GM18861 (cell line): Measurements from ENCODE around the gene PDF.
A peak's percentile ranks its signal among the peaks of the same experiment; 100 is the strongest.
"Not testable (repeated sequence)": the region's sequence is repeated elsewhere in the genome, so short reads cannot be mapped to it uniquely, and the experiment has no call there.

Experiments
- ATAC-seq: cut with Tn5 transposase; IDR thresholded peaks from one replicate; pipeline ENCODE4 v1.9.1; 2021; ENCODE audit not compliant: unreplicated experiment

Gene PDF

GRCh38 chr16:69330286-69331109, at the start of gene PDF:
Gene PDF (minus strand): TSS chr16:69330588. CDS start chr16:69330570, 18 bp downstream.
- ATAC-seq = peak; percentile 85

- ATAC-seq = no peak
These were observed 48.4 kb upstream of the PDF start for GRCh38 chr16:69378760-69379159.

GRCh38 chr16:69378036-69378435, 47.6 kb upstream of the PDF start:
- no peak for ATAC-seq

- ATAC-seq = no peak
These were observed 46.1 kb upstream of the PDF start for GRCh38 chr16:69376393-69377059.

- no peak for ATAC-seq
These were observed 42.6 kb upstream of the PDF start for GRCh38 chr16:69373019-69373418.

- ATAC-seq = no peak
These were observed 41.2 kb upstream of the PDF start for GRCh38 chr16:69371564-69371963.

GRCh38 chr16:69368866-69369265, 38.5 kb upstream of the PDF start:
- no peak for ATAC-seq

GRCh38 chr16:69367980-69368379, 37.6 kb upstream of the PDF start:
- ATAC-seq = no peak

- ATAC-seq = no peak
These were observed 36.0 kb upstream of the PDF start for GRCh38 chr16:69366431-69366830.

GRCh38 chr16:69365901-69366300, 35.5 kb upstream of the PDF start:
- ATAC-seq = no peak

GRCh38 chr16:69364088-69364487, 33.7 kb upstream of the PDF start:
- no peak for ATAC-seq

- no peak for ATAC-seq
These were observed 32.9 kb upstream of the PDF start for GRCh38 chr16:69363281-69363717.

- not testable (repeated sequence) for ATAC-seq
These were observed 29.7 kb upstream of the PDF start for GRCh38 chr16:69360070-69360469.

GRCh38 chr16:69351309-69352027, 21.1 kb upstream of the PDF start, which contains the start of gene TMED6:
Gene TMED6 (minus strand): TSS chr16:69351786. CDS start chr16:69351753, 33 bp downstream.
- ATAC-seq = no peak

GRCh38 chr16:69350536-69351133, 20.2 kb upstream of the PDF start:
- no peak for ATAC-seq

GRCh38 chr16:69349536-69349935, 19.1 kb upstream of the PDF start:
- ATAC-seq = no peak

- no peak for ATAC-seq
These were observed 17.8 kb upstream of the PDF start for GRCh38 chr16:69348222-69348621.

GRCh38 chr16:69346683-69347082, 16.3 kb upstream of the PDF start:
- no peak for ATAC-seq

GRCh38 chr16:69345923-69346322, 15.5 kb upstream of the PDF start:
- no peak for ATAC-seq

GRCh38 chr16:69344171-69344570, 13.8 kb upstream of the PDF start:
- ATAC-seq = no peak

- no peak for ATAC-seq
These were observed 9.8 kb upstream of the PDF start for GRCh38 chr16:69340095-69340644.
